Fibroblast of lung (primary cell): ENCODE data around the gene ARPP21. TPM values are rescaled to one million over a fixed set of nuclear protein-coding genes. Genes with fewer than 3 reads are reported as not detected.

Experiments used
- DNase-seq, 2 donors: peaks; one replicate each; pipeline versions ENCODE4 v3.0.0 to v3.0.0-alpha.2; 2010; ENCODE audit warnings: low read depth in 2 of 2
- H2AFZ ChIP-seq: 2 replicates; pipeline ENCODE4 v1.5.1; 2012; ENCODE audit warnings: low read length, control low read depth, inconsistent platforms
- H3K27ac ChIP-seq: 2 replicates; pipeline ENCODE4 v1.5.1; 2011; ENCODE audit warnings: low read length, control low read depth; ENCODE audit not compliant: insufficient read depth
- H3K27me3 ChIP-seq: 2 replicates; pipeline ENCODE4 v1.5.1; 2011; ENCODE audit warnings: mild to moderate bottlenecking, low read length; ENCODE audit not compliant: control insufficient read depth, insufficient read depth
- H3K36me3 ChIP-seq: 2 replicates; pipeline ENCODE4 v1.5.1; 2011; ENCODE audit warnings: low read length; ENCODE audit not compliant: control insufficient read depth, insufficient read depth
- H3K4me1 ChIP-seq: 2 replicates; pipeline ENCODE4 v1.5.1; 2011; ENCODE audit warnings: low read length; ENCODE audit not compliant: control insufficient read depth, insufficient read depth; ENCODE audit errors: extremely low read depth
- H3K4me2 ChIP-seq: 2 replicates; pipeline ENCODE4 v1.5.1; 2011; ENCODE audit warnings: low read length, control low read depth; ENCODE audit not compliant: insufficient read depth; ENCODE audit errors: extremely low read depth
- H3K4me3 ChIP-seq, 4 experiments: fragments of 200-600 bp in 1 of 4; sonication (generic) in 1 of 4; replicated peaks in 1 of 4; 2 replicates each; pipeline ENCODE4 v1.5.1; 2011 to 2016; ENCODE audit warnings: low read length in 4 of 4, low read depth in 3 of 4, mild to moderate bottlenecking in 3 of 4, control low read depth in 2 of 4, inconsistent platforms in 1 of 4, mixed read lengths in 1 of 4; ENCODE audit not compliant: insufficient read depth in 1 of 4; ENCODE audit errors: control extremely low read depth in 1 of 4
- H3K79me2 ChIP-seq: 2 replicates; pipeline ENCODE4 v1.5.1; 2012; ENCODE audit warnings: mild to moderate bottlenecking, low read length, inconsistent platforms; ENCODE audit not compliant: control insufficient read depth, insufficient read depth
- H3K9ac ChIP-seq: 2 replicates; pipeline ENCODE4 v1.5.1; 2011; ENCODE audit warnings: mild to moderate bottlenecking, low read length, control low read depth; ENCODE audit not compliant: insufficient read depth
- H3K9me3 ChIP-seq: 2 replicates; pipeline ENCODE4 v1.5.1; 2012; ENCODE audit warnings: low read depth, low read length; ENCODE audit not compliant: control insufficient read depth, insufficient read depth
- H4K20me1 ChIP-seq: 2 replicates; pipeline ENCODE4 v1.5.1; 2011; ENCODE audit warnings: low read length; ENCODE audit not compliant: control insufficient read depth, insufficient read depth; ENCODE audit errors: extremely low read depth
- EZH2 ChIP-seq: IDR thresholded peaks from 2 replicates; pipeline ENCODE4 v1.5.1; 2012; ENCODE audit warnings: low read length, control low read depth, mild to moderate bottlenecking; ENCODE audit errors: missing control alignments
- polyA plus RNA-seq, 2 donors: library from polyadenylated mRNA; depleted of rRNA in 1 of 2; stranded (reverse) in 1 of 2; unstranded in 1 of 2; fragments of >200 nt; gene quantifications; 2 replicates each; pipeline ENCODE4 v1.2.1, GENCODE V29; 2011 to 2012; ENCODE audit warnings: missing spikeins in 1 of 2
- total RNA-seq: library from RNA; depleted of rRNA; stranded (reverse); fragments of >200 nt; gene quantifications from 2 replicates; pipeline ENCODE4 v1.2.1, GENCODE V29; 2014
- TF ChIP-seq, protein P1 (sequence below), 2 donors: IDR thresholded peaks in 1 of 2; conservative IDR thresholded peaks in 1 of 2; 1 replicate in 1 of 2; 2 replicates in 1 of 2; pipeline ENCODE4 v1.5.1; 2011 to 2012; ENCODE audit warnings: low read length in 2 of 2, control low read depth in 1 of 2, inconsistent platforms in 1 of 2, low read depth in 1 of 2, mild to moderate bottlenecking in 1 of 2

ARPP21 gene
- total and polyA plus RNA-seq, 2 donors (not counting 1 experiment from before 2014, with no cell fraction given) = not detected

DNA sequence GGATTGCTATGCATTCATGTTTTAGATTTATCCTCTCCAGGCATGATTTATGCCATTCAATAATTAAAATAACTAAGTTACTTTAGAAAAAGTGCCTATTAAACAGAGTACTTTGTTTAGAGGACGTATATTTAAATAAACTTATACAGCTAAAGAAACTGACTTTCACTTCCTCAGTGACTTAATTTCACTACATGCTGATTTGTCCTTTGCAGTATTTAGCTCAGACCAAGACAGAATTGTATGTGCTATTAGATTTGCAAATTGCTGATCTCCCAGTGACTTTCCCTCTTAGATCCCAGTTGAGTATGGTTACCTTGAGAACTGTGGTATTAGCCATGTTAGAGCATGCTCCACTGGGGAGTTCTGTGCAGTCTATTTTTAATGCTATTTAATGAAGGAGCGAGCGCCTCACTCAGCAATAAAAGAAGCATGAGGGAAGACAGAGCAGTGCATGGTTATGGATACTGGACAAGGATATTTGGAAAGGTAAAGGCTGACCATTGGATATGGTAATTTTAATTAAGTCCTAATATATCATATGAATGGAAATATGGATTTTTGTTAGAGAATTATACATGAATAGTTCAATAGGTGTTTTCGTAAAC, 2.7 kb downstream of the ARPP21 start:
- no peaks in the 10 kb centered on the region for H3K36me3 ChIP-seq
- H3K4me3 ChIP-seq = no peak overlapping the region
- TF ChIP-seq EZH2 = no peak
- DNase-seq = no peak
- no peak overlapping the region for H2AFZ ChIP-seq
- H3K27ac ChIP-seq = no peak overlapping the region
- H4K20me1 ChIP-seq = no peaks in the 10 kb centered on the region
- no peaks in the 10 kb centered on the region for H3K79me2 ChIP-seq
- H3K9ac ChIP-seq = no peak overlapping the region
- no peak overlapping the region for H3K4me2 ChIP-seq
- H3K4me1 ChIP-seq = no peaks in the 10 kb centered on the region
- no peaks in the 10 kb centered on the region for H3K9me3 ChIP-seq
- H3K27me3 ChIP-seq = peaks cover 5% of the 10 kb centered on the region

DNA sequence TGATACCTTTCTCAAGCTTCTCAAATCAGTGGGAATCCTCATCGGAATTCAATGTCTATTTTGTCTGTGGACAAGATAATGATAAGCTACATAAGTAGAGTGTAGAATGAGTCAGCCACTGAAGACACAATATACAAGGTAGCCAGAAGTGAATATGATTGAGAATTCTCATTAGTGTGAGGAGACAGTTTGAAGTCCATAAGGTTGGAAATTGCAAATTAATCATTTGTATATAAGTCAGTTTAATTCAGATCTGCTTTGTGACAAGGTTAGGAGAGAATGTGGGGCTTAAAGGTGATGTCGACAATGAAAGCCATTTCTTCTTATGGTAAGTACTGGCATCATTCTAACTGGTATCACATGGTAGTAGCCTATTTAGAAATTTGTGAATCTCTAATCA, 4.2 kb downstream of the ARPP21 start:
- DNase-seq = no peak
- Histone ChIP-seq H3K27ac (no peak overlapping the region), H3K36me3 (no peaks in the 10 kb centered on the region), H3K9me3 (no peaks in the 10 kb centered on the region), H3K4me3 (no peak overlapping the region), H3K79me2 (no peaks in the 10 kb centered on the region), H2AFZ (no peak overlapping the region), H3K4me2 (no peak overlapping the region), H3K9ac (no peak overlapping the region), H4K20me1 (no peaks in the 10 kb centered on the region), H3K4me1 (no peaks in the 10 kb centered on the region), H3K27me3 (peaks cover 5% of the 10 kb centered on the region)
- TF ChIP-seq, protein P1, sequence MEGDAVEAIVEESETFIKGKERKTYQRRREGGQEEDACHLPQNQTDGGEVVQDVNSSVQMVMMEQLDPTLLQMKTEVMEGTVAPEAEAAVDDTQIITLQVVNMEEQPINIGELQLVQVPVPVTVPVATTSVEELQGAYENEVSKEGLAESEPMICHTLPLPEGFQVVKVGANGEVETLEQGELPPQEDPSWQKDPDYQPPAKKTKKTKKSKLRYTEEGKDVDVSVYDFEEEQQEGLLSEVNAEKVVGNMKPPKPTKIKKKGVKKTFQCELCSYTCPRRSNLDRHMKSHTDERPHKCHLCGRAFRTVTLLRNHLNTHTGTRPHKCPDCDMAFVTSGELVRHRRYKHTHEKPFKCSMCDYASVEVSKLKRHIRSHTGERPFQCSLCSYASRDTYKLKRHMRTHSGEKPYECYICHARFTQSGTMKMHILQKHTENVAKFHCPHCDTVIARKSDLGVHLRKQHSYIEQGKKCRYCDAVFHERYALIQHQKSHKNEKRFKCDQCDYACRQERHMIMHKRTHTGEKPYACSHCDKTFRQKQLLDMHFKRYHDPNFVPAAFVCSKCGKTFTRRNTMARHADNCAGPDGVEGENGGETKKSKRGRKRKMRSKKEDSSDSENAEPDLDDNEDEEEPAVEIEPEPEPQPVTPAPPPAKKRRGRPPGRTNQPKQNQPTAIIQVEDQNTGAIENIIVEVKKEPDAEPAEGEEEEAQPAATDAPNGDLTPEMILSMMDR (conservative IDR thresholded peaks at IDR 0.05 in 1 of 2, IDR thresholded peaks at IDR 0.05 in 1 of 2; ENCODE audit: low read depth in 1 of 2, low read length in 2 of 2) = no peak
- TF ChIP-seq EZH2 = no peak

DNA sequence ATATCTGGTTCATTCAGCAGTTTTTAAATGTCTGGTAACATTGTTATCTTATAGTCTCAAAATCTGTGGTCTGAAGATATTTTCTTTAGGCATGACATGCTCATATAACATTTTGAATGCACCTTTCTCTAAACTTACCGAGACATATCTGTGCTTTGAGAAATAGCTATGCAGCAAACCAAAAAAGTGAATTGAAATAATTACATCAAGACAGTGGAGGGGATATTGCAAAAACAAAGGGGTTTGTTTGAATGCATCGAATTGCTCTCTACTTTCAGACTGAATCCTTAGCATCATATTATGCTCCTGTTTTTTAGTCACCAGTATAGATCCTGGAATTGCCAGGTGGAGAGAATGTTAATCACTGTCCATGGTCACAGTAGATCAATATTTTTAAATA, 5.1 kb downstream of the ARPP21 start:
- no peak overlapping the region for H3K9ac ChIP-seq
- no peak overlapping the region for H3K27ac ChIP-seq
- no peaks in the 10 kb centered on the region for H3K9me3 ChIP-seq
- no peak overlapping the region for H3K4me2 ChIP-seq
- H3K36me3 ChIP-seq = no peaks in the 10 kb centered on the region
- H3K79me2 ChIP-seq = no peaks in the 10 kb centered on the region
- no peaks in the 10 kb centered on the region for H4K20me1 ChIP-seq
- H3K27me3 ChIP-seq = peaks cover 5% of the 10 kb centered on the region
- no peak for TF ChIP-seq EZH2
- TF ChIP-seq, protein P1 (conservative IDR thresholded peaks at IDR 0.05 in 1 of 2, IDR thresholded peaks at IDR 0.05 in 1 of 2; ENCODE audit: low read depth in 1 of 2, low read length in 2 of 2) = no peak
- H3K4me3 ChIP-seq = no peak overlapping the region
- H2AFZ ChIP-seq = no peak overlapping the region
- no peak for DNase-seq
- H3K4me1 ChIP-seq = no peaks in the 10 kb centered on the region
